HG03521 (cell line): ENCODE measurements around the gene AHR.

Source experiments
- ATAC-seq: cut with Tn5 transposase; IDR thresholded peaks from one replicate; pipeline ENCODE4 v1.9.1; 2021; ENCODE audit warnings: mild to moderate bottlenecking, moderate library complexity; ENCODE audit not compliant: unreplicated experiment

The AHR gene

GRCh38 chr7:17298102-17298839 is at the start of gene AHR:
TSS of gene AHR (plus strand) at chr7:17298652. CDS start at chr7:17299265, 613 bp downstream.
- ATAC-seq: peak; percentile 58

GRCh38 chr7:17253885-17254284 is 44.6 kb upstream of the AHR start:
- ATAC-seq: no peak

DNA sequence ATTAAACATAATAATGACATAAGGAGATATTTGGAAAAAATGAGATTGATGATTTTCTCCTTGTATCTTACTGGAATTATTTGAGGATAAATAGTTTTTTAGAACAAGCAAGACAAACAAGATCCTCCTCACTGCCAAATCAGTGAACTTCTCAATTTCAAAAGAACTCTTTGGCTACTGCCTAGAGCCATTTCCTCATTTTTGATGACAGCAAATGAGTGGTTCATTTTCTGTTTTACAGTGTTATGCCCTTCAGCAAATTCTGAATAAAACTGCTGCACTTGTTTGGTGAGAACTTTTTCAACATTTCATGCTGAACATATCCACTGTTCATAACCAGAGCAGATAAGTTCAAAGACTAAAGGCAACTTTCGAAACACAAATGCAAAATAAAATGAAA is 42.5 kb upstream of the AHR start:
- no peak for ATAC-seq

DNA sequence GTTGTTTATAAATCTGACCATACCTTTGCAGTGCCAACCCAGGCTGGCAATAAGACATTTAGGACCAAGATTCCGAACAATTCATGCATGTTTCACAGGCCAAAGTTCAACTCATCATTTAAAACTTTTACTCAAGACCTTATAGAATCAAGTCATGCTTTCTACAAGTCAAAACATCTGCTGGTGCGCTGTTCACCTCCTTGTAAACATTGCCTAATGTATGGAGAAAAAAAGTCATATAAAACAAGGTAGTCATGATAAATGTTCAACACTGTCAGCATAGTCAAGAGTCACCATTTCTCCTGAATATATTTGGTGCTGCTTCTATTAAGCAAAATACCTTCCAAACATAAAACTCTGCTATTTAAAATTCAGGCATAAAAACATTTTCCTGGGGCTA is 42.1 kb upstream of the AHR start:
- no peak for ATAC-seq

- ATAC-seq: no peak
Observed at GRCh38 chr7:17266565-17266964, 31.9 kb upstream of the AHR start.

GRCh38 chr7:17269341-17270221 is 28.9 kb upstream of the AHR start:
- ATAC-seq: no peak

DNA sequence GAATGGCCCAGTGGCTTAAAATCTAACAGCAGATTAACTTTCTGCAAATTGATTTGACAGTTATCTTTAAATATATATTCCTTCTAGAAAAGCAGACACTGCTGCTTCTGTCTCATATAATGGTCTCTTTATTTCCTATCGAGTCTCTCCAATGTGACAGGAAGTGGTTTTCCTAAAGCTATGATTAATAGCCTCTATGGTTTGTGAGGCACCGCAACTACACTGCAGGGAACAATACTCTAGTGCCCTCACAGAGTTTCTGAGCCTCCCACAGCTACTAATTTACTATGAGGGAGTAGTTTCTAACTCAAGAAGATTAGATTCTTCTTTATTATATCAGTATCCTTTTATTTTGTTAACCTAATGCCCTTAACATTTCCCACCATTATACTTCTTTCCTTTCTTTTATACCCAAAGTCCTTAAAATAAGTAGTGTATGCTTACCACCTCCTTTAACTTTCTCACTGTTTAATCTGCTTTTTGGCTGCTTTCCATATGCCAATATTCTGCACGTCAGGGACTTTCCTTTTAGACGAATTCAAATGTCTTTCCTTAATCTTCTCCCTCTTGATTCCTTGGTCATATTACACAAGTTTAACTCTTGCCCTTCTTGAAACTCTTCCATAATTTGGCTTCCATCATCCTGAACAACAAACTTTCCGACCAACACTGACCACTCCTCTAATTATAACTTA is 23.8 kb upstream of the AHR start:
- ATAC-seq: no peak

- ATAC-seq: no peak
Observed at GRCh38 chr7:17275749-17276671, 22.4 kb upstream of the AHR start.

- ATAC-seq: no peak
Observed at GRCh38 chr7:17279061-17279460, 19.4 kb upstream of the AHR start.

DNA sequence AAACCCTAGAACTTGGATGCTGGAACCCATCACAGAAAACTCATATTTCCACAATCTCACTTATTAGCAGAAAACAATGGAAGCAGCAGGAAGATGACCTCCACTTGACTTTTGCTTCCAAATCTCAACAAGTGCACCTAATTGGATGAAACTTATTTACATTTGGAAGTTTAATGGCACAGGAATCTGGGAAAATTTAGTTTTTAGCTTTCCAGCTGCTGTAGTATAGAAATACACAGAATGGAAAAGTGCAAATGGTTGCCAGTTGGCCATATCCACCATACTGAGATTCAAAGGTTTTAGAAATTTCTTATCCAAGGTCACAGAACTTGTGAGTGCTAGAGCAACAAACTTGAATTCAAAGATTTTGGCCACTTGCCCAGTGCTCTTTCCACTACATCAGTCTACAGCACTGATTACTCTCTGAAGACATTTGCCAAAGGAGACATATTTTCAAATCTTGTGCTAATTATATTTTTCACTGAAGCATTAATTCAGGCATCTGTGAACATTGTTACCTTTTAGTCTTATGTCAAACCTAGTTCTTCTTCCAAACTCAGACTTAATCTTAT is 9.3 kb upstream of the AHR start:
- ATAC-seq: no peak

- ATAC-seq: no peak
Observed at GRCh38 chr7:17292843-17293242, 5.6 kb upstream of the AHR start.

GRCh38 chr7:17293481-17293880 is 5.0 kb upstream of the AHR start:
- no peak for ATAC-seq

GRCh38 chr7:17297243-17297642 is 1.2 kb upstream of the AHR start:
- ATAC-seq: no peak

DNA sequence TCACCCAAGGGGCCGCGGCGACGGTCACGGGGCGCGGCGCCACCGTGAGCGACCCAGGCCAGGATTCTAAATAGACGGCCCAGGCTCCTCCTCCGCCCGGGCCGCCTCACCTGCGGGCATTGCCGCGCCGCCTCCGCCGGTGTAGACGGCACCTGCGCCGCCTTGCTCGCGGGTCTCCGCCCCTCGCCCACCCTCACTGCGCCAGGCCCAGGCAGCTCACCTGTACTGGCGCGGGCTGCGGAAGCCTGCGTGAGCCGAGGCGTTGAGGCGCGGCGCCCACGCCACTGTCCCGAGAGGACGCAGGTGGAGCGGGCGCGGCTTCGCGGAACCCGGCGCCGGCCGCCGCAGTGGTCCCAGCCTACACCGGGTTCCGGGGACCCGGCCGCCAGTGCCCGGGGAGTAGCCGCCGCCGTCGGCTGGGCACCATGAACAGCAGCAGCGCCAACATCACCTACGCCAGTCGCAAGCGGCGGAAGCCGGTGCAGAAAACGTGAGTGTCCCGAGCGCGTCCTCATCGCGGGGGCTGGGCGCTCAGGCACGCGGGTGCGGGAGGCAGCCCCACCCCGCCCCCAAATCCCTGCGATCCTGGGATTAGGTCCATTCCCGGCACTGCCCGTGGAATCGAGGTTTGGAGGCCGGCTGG is 509 bp downstream of the AHR start:
- ATAC-seq: peak; percentile 26

GRCh38 chr7:17299483-17299991 is 1.1 kb downstream of the AHR start:
- ATAC-seq: peak; percentile 7

DNA sequence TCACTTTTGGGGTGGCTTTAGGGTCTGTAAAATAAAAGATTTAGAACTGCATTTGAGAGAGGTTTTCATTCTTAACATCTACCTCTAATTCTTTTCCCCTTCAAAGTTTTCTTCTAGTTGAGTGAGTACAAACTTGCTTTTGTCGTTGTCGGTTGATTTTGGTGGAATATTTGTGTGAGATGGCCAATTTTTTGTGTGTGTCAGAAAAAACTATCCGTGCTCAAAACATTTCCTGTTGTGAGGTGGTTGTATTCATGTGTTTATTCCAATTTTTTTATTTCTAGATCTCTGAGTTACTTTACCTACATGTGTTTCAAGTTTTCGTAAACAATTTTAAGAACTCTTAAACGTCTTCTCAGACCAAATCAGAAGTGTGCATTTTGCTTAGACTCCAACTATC is 1.6 kb downstream of the AHR start:
- ATAC-seq: no peak

- ATAC-seq: no peak
Observed at GRCh38 chr7:17300437-17300836, 2.0 kb downstream of the AHR start.

DNA sequence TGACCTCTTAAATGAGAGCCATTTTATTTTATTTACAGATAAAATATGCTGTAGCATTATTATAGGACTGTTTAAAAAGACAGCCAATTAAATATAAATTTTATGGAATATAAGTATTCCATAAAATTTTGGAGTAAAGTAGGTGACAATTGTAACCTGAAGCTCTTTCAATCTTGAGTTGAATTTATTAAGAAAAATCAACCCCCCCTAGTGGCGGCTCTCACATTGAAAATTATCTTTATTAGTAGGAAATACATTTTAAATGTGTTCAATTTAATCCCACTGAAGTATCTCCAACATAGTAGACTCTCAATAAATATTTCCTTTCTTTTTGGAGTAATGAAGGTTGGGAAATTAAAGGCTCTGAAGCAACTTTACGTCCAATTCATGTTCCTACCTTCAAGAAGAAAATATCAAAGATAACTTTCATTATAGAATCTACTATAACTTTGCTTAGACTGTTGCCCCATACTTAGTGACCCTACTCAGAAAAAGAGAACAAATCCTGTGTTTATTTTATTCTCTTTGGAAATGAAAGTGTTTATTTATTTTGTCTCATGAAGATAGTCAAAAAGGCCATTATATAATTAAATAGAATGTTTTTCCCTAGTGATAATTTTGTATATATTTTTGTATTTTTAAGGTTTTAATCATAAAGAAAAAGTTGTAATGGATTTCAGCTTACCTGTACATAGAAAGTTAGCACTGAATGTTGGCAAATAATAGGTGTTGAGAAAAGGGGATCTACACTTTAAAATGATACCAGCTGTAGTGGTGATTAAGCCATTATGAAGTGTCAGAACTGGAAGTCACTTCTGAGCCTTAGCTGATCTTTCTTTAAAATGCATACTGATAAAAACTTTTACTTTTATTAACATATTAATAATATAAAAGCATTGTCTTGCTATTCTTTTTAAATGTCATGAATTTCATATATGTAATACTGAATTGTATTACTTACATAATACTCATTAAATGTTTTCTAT is 3.3 kb downstream of the AHR start:
- no peak for ATAC-seq
